KMS-11 (cell line): Measurements from ENCODE around the gene OR8B2.
"Not testable (repeated sequence)": the region's sequence is repeated elsewhere in the genome, so short reads cannot be mapped to it uniquely, and the experiment has no call there.

Source experiments
- H2AFZ ChIP-seq: fragments of 200-600 bp; sonication (generic); 2 replicates; pipeline ENCODE4 v1.6.1; 2016; ENCODE audit warnings: antibody characterized with exemption, mixed run types, low read depth
- H3K27ac ChIP-seq: fragments of 200-600 bp; sonication (generic); 2 replicates; pipeline ENCODE4 v1.6.1; 2016; ENCODE audit warnings: mild to moderate bottlenecking, mixed run types
- H3K27me3 ChIP-seq: fragments of 200-600 bp; sonication (generic); 2 replicates; pipeline ENCODE4 v1.6.1; 2017; ENCODE audit warnings: mild to moderate bottlenecking, low read depth, mixed run types, moderate library complexity; ENCODE audit not compliant: insufficient read depth
- H3K36me3 ChIP-seq: fragments of 200-600 bp; sonication (generic); 2 replicates; pipeline ENCODE4 v1.6.1; 2017; ENCODE audit warnings: mild to moderate bottlenecking, mixed run types; ENCODE audit not compliant: insufficient read depth
- H3K4me1 ChIP-seq: fragments of 200-600 bp; sonication (generic); 2 replicates; pipeline ENCODE4 v1.6.1; 2016; ENCODE audit warnings: mild to moderate bottlenecking, low read depth, mixed run types; ENCODE audit not compliant: poor library complexity, severe bottlenecking
- H3K4me2 ChIP-seq: fragments of 200-600 bp; sonication (generic); 2 replicates; pipeline ENCODE4 v1.7.0; 2016; ENCODE audit warnings: mild to moderate bottlenecking, mixed run types
- H3K4me3 ChIP-seq: fragments of 200-600 bp; sonication (generic); IDR thresholded peaks from 2 replicates; pipeline ENCODE4 v1.6.1; 2017; ENCODE audit warnings: low read depth, low read length, mixed read lengths; ENCODE audit not compliant: insufficient read depth
- H3K79me2 ChIP-seq: fragments of 200-600 bp; sonication (generic); 2 replicates; pipeline ENCODE4 v1.6.1; 2016; ENCODE audit warnings: low read depth, mixed run types; ENCODE audit not compliant: insufficient read depth
- H3K9ac ChIP-seq: fragments of 200-600 bp; sonication (generic); 2 replicates; pipeline ENCODE4 v1.6.1; 2016; ENCODE audit warnings: mild to moderate bottlenecking, mixed run types
- H4K20me1 ChIP-seq: fragments of 200-600 bp; sonication (generic); 2 replicates; pipeline ENCODE4 v1.6.1; 2016; ENCODE audit warnings: mild to moderate bottlenecking, mixed run types; ENCODE audit not compliant: insufficient read depth
- CTCF ChIP-seq: fragments of 200-600 bp; sonication (generic); conservative IDR thresholded peaks from 2 replicates; pipeline ENCODE4 v1.6.1; 2017; ENCODE audit warnings: low read depth, mild to moderate bottlenecking, antibody characterized with exemption, low read length, moderate library complexity, mixed read lengths

The OR8B2 gene

GRCh38 chr11:124398924-124399323 lies 14.6 kb upstream of the OR8B2 start, which contains the start of gene OR8B3:
TSS of gene OR8B3 (minus strand) at chr11:124399024. CDS start at chr11:124397351, 1,673 bp downstream.
- no peak within 1 kb of the TSS for H2AFZ ChIP-seq
- H3K4me3 ChIP-seq: no peak within 1 kb of the TSS
- no peaks in the 10 kb centered on the region for H3K27me3 ChIP-seq
- H3K4me2 ChIP-seq: no peak within 1 kb of the TSS
- H3K9ac ChIP-seq: no peak within 1 kb of the TSS
- no peaks in the 10 kb centered on the region for H3K79me2 ChIP-seq
- no peaks in the 10 kb centered on the region for H3K36me3 ChIP-seq
- H3K4me1 ChIP-seq: no peaks in the 10 kb centered on the region
- TF ChIP-seq CTCF: no peak
- no peaks in the 10 kb centered on the region for H4K20me1 ChIP-seq
- no peak within 1 kb of the TSS for H3K27ac ChIP-seq

- not testable (repeated sequence) for H3K4me3 ChIP-seq, H3K27me3 ChIP-seq, H3K79me2 ChIP-seq, H3K9ac ChIP-seq, H3K27ac ChIP-seq, H3K36me3 ChIP-seq, H3K4me1 ChIP-seq, H2AFZ ChIP-seq, H4K20me1 ChIP-seq, H3K4me2 ChIP-seq
Observed at GRCh38 chr11:124396847-124397246, 12.5 kb upstream of the OR8B2 start.

GRCh38 chr11:124394408-124394807 lies 10.1 kb upstream of the OR8B2 start:
- Histone ChIP-seq H3K4me2 (no peak overlapping the region), H3K9ac (no peak overlapping the region), H3K36me3 (no peaks in the 10 kb centered on the region), H3K27me3 (no peaks in the 10 kb centered on the region), H3K4me3 (no peak overlapping the region), H3K27ac (no peak overlapping the region), H3K79me2 (no peaks in the 10 kb centered on the region), H4K20me1 (no peaks in the 10 kb centered on the region), H3K4me1 (no peaks in the 10 kb centered on the region), H2AFZ (no peak overlapping the region)
- no peak for TF ChIP-seq CTCF

- H3K36me3 ChIP-seq, H3K4me3 ChIP-seq, H3K27me3 ChIP-seq, H3K79me2 ChIP-seq, H3K9ac ChIP-seq, H4K20me1 ChIP-seq, H3K4me2 ChIP-seq, H3K4me1 ChIP-seq, H3K27ac ChIP-seq, H2AFZ ChIP-seq: not testable (repeated sequence)
Observed at GRCh38 chr11:124382857-124383256, 1.4 kb downstream of the OR8B2 start.

GRCh38 chr11:124380585-124380984 lies 3.7 kb downstream of the OR8B2 start:
- H3K36me3 ChIP-seq: no peaks in the 10 kb centered on the region
- TF ChIP-seq CTCF: no peak
- H2AFZ ChIP-seq: no peak overlapping the region
- no peak overlapping the region for H3K9ac ChIP-seq
- no peaks in the 10 kb centered on the region for H4K20me1 ChIP-seq
- H3K4me1 ChIP-seq: no peaks in the 10 kb centered on the region
- no peaks in the 10 kb centered on the region for H3K79me2 ChIP-seq
- no peak overlapping the region for H3K27ac ChIP-seq
- H3K4me2 ChIP-seq: no peak overlapping the region
- no peak overlapping the region for H3K4me3 ChIP-seq
- no peaks in the 10 kb centered on the region for H3K27me3 ChIP-seq
